ENCODE data around the gene PKD1.
"Not testable (repeated sequence)": the region's sequence is repeated elsewhere in the genome, so short reads cannot be mapped to it uniquely, and the experiment has no call there.

Gene PKD1

GRCh38 chr16:2149630-2150417 lies 14.1 kb upstream of the PKD1 start:
- no peak for FAIRE-seq

DNA sequence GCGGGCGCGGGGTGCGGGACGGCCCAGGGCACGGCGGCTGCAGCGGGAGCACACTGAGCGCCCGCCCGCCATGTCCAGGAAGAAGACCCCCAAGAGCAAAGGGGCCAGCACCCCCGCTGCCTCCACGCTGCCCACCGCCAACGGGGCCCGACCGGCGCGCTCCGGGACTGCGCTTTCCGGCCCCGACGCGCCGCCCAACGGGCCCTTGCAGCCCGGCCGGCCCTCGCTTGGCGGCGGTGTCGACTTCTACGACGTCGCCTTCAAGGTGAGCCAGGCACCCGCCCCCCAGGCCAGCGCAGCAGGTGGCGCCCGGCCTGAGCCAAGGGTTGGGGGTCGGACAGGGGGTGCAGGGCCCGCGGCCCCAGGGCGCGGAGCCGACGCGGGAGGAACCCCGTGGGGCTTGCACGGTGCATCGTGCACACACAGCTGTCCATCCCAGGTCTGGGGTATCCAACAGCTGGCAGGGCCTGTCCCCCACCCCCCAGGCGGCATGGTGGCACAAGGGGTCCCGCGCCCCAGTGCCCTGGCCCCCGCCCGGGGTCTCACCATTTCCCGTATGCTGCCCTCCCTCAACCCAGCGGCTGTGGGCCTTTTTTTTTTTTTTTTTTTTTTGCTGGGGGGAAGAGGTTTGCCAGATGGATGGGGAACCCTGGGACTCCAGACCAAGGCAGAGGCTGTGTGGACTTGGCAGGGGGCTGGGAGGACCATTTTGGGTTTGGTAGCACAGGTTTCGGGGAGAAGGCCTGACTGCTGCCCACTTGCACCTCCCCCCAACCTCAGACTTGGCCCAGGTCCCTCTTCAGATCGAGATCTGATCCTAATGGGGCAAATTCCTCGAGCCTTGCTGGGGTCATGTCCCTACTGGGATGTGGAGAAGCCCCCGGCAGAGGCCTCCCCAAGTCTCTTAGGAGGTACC lies 13.3 kb upstream of the PKD1 start:
- no peak for FAIRE-seq

- FAIRE-seq = no peak
Observed at GRCh38 chr16:2147981-2148671, 12.4 kb upstream of the PKD1 start, which contains the start of gene RAB26. Gene RAB26 (plus strand): TSS chr16:2148625. CDS start chr16:2148784, 159 bp downstream.

GRCh38 chr16:2147378-2147777 lies 11.7 kb upstream of the PKD1 start:
- FAIRE-seq = no peak

GRCh38 chr16:2145843-2146242 lies 10.1 kb upstream of the PKD1 start:
- FAIRE-seq = no peak

GRCh38 chr16:2143878-2144485 lies 8.3 kb upstream of the PKD1 start:
- FAIRE-seq = no peak

GRCh38 chr16:2142942-2143877 lies 7.5 kb upstream of the PKD1 start:
- no peak for FAIRE-seq

GRCh38 chr16:2135071-2135470 lies 627 bp downstream of the PKD1 start:
- FAIRE-seq = not testable (repeated sequence)

DNA sequence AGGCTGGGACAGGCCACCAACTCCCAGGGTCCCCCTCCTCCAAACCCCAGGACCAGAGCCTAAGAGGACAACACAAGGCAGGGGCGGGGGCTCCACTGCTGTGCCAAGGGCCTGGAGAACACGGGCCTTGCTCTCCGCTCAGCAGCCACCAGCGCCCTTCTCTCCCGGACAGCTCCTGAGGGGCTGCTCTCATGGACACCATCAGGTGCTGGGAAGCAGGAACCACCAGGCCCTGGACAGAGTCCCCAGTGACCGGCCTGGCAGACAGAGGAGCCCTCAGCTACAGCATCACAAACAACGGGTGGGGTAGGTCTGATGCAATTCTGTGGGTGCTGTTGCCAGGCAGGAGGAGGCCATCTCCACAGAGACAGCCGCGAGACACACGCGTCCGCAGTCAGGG lies 1.9 kb downstream of the PKD1 start:
- FAIRE-seq = not testable (repeated sequence)

DNA sequence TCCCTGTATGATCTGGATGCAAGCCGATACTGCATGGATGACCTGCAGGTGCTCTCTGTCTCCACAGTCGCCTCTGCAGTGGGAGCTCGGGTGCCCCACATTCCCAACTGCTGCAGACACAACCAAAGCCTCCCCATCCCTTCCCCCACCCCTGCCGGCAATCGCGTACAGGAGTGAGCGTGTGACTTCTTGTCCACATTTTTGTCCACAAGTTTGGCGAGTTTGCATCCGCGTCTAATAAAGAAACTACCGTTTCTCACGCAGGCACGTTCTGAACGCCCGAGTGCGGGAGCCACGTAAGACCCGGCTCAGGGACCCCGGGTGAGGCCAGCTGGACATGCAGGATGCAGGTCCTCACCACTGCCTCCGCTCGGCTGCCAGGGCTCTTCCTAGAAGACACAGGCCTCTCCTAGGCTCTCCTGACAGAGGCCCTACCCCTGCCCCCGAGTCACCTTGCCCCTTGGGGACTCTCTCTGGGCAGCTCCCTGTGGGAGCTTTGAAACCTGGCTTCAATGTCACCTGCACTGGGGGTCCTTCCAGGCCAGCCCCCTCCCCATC lies 5.7 kb downstream of the PKD1 start:
- FAIRE-seq = not testable (repeated sequence)

DNA sequence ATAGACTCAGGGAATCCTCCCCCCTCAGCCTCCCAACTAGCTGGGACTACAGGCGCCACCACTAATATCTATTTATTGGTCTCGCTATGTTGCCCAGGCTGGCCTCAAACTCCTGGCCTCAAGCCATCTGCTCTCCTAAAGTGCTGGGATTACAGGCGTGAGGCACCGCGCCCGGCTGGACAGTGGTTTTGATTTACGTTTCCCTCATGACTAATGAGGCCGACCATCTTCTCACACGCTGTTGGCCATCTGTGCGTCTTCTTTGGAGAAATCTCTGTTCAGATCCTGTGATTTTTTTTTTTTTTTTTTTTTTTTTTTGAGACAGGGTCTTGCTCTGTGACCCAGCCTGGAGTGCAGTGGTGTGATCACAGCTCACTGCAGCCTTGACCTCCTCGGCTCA lies 6.4 kb downstream of the PKD1 start:
- not testable (repeated sequence) for FAIRE-seq

DNA sequence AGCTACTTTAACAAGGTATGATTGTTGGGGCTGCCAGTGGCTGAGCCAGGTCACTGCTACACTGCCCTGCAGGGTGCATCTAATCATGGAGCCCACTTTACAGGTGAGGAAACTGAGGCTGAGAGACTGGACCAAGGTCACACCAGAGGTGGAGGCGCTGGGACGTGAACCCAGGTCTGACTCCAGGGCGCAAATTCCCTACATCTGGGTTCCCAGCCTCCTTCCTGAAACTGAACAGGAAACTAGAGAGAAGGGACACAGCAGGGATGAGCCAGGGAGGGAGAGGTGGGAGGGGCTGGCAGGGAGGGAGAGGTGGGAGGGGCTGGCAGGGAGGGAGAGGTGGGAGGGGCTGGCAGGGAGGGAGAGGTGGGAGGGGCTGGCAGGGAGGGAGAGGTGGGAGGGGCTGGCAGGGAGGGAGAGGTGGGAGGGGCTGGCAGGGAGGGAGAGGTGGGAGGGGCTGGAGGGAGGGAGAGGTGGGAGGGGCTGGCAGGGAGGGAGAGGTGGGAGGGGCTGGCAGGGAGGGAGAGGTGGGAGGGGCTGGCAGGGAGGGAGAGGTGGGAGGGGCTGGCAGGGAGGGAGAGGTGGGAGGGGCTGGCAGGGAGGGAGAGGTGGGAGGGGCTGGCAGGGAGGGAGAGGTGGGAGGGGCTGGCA lies 7.9 kb downstream of the PKD1 start:
- FAIRE-seq = not testable (repeated sequence)

DNA sequence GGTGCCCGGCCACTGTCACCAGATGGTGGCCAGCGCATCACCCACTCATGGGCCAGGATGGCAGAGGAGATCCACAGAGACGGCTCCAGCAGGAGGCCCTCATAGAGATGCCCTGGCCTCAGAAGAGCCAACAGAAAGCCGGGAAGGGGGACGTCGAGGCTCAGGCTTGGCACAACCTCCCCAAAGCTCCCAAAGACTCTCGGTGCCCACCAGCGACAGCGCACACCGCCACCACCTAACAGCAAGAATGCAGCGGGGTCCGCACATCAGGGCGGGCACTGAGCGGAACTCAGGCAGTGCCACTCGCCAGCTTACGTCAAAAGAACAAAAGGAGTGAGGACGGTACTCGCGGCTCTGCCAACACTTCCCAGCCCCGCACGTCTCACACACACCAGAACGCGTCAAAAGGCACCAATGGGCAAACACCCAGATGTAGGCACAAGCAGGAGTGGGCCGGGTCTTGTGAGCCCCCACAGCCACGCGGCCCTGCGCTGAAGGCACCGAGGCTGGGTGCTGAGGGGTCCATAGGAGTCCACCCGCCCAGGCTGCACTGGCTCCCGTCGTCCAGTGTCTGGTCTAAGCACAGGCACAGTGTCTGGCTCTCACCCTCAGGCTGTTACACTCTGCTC lies 8.7 kb downstream of the PKD1 start:
- not testable (repeated sequence) for FAIRE-seq

DNA sequence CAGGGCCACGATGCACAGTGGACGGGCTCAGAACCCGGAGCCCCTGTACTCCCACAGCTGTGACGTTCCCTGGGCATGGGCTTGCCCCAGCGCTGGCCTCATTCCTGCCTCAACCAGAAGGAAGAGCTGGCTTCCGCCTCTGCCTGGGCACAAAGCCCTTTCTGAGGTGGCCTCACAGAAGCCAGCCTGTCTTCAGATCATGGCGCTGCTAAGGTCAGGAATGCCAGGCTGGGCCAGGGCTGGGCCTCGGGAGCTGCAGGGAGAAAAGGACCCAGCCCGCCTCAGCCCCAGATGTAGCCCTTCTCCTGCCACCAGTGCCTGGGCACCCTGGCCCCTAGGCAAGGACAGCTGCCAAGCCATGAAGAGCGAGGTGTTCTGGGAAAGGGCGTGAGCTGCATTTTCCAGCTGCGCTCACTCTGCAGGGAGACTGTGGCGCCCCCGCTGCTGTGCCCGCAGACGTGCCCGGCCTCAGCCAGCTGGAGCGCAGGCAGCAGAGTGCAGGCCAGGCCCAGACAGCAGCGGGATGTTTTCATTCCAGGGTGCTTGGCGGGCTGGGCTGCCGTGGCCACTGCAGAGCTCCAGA lies 9.4 kb downstream of the PKD1 start:
- not testable (repeated sequence) for FAIRE-seq

DNA sequence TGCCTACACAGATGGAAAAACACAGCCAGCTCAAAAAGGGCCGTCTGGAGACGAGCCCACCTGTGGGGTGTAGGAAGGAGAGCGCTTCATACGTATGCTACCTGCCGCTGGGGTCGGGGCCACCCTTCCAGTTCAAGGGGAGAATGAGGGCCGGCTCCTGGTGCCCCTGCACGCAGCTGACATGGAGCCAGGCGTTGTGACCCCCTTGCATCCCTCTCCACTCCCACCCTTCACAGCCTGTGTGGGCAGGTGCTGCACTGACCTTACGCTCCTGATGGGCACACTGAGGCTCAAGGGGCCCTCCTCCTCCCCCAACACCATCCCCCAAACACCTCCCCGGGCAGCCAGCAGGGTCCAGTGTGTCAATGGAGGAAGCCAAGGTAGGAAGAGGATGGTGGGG lies 10.1 kb downstream of the PKD1 start:
- FAIRE-seq = not testable (repeated sequence)

GRCh38 chr16:2124694-2125444 lies 10.8 kb downstream of the PKD1 start:
- FAIRE-seq = not testable (repeated sequence)

- FAIRE-seq = not testable (repeated sequence)
Observed at GRCh38 chr16:2124377-2124693, 11.4 kb downstream of the PKD1 start.

DNA sequence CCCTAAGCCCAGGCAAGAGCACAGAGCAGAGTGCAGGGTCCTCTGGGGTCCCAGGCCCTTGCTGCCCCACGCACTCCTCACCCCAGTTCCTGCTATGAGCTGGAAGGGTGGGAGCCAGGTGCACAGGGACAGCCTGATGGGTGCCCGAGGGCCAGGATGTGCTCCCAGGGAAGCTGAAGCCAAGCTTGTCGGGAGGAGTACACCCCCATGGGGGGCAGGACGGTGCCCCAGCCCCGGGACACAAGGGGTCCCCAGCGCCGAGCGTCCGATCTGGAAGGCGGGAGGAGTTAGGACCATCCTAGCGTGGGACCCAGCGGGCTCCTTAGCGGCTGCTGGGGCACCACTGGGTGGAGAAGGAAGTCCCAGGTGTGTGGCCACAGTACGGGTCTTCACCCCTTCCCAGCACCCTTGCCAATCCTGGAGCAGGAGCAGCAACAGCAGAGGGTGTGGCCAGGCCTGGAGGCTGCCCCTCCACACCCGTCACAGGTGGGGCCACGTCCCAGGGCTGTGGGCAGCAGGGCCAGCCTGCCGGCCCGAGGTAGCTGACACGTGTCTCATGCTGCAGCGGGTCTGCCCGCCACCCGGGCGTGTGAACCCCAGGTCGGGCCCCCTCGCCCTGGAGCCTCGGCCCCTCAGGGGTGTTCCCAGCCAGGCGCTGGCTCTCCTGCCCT lies 11.9 kb downstream of the PKD1 start:
- not testable (repeated sequence) for FAIRE-seq
